H1 (cell line): ENCODE measurements around the gene MAN1A2. TPM values are rescaled to one million over a fixed set of nuclear protein-coding genes. Genes with fewer than 3 reads are reported as not detected.

ENCODE experiments used
- JUN ChIP-seq: IDR thresholded peaks from 2 replicates; pipeline ENCODE4 v1.6.1; 2011; ENCODE audit warnings: low read depth, mild to moderate bottlenecking, improper control_type of control experiment, low read length
- POLR2AphosphoS5 ChIP-seq: IDR thresholded peaks from 2 replicates; pipeline ENCODE4 v1.6.1; 2011; ENCODE audit warnings: low read depth, low read length
- polyA plus RNA-seq, 7 experiments: library from polyadenylated mRNA; depleted of rRNA in 3 of 7; stranded (reverse) in 5 of 7; unstranded in 2 of 7; fragments of >200 nt in 5 of 7; fragments of 200-250 nt in 2 of 7; gene quantifications; 1 replicate in 5 of 7; 2 replicates in 1 of 7; 4 replicates in 1 of 7; pipeline versions ENCODE4 v1.2.1 to v1.2.3, GENCODE V29; 2011 to 2013; ENCODE audit warnings: missing spikeins in 2 of 7, mixed read lengths in 2 of 7
- total RNA-seq: library from RNA; stranded (reverse); fragmentation: NEBNext Ultra II Directional; extraction: Animal tissue kit (Norgen Biotek cat#: 25700); gene quantifications from 2 replicates; pipeline ENCODE4 v1.2.1, GENCODE V29; 2021
- TF ChIP-seq, protein P1 (sequence below): IDR thresholded peaks from 2 replicates; pipeline ENCODE4 v1.6.1; 2012; ENCODE audit warnings: low read length, inconsistent platforms
- TF ChIP-seq, protein P2 (sequence below): IDR thresholded peaks from 2 replicates; pipeline ENCODE4 v1.6.1; 2011; ENCODE audit warnings: low read length, improper control_type of control experiment

MAN1A2 gene
- total and polyA plus RNA-seq, 2 of the 8 experiments (the other 6 are each of a cell fraction or from before 2014, with no cell fraction given), result 5.5 to 18.8 TPM

DNA sequence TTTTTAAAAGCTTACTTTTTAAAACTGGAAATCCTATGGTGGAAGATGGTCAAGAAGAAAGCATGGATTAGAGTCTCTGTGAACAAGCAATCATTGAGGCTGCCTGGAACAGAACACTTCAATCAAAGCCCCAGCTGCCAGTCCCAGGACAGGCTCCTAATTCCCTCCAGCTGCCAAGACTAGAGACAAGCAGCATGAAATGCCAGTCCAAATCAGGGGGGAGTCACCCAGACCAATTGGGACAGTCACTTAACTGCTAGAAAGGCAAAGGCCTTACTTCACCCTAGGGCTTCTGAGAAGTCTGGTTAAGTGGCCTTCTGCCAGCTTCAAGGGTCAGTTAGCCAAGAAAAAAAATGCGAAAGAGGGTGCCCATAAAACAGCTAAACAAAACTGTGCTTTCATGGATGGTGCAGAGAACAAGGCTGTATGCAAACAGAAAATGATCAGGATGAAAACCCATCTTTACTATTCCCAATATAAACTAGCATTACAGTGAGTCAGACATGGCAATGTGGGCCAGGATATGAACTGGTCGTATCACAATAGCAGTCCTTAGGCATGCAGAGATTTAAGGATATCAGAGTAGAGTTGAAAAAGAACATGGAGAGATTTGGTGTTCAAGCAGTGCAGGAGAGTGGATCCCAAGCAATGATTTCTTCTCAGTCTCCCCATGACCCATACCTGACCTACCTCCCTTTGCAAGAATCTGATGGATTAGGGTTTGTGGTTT lies 31.0 kb upstream of the MAN1A2 start (continued):
- TF ChIP-seq, protein P1, sequence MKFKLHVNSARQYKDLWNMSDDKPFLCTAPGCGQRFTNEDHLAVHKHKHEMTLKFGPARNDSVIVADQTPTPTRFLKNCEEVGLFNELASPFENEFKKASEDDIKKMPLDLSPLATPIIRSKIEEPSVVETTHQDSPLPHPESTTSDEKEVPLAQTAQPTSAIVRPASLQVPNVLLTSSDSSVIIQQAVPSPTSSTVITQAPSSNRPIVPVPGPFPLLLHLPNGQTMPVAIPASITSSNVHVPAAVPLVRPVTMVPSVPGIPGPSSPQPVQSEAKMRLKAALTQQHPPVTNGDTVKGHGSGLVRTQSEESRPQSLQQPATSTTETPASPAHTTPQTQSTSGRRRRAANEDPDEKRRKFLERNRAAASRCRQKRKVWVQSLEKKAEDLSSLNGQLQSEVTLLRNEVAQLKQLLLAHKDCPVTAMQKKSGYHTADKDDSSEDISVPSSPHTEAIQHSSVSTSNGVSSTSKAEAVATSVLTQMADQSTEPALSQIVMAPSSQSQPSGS, result no peak
- no peak for TF ChIP-seq JUN
- TF ChIP-seq, protein P2, sequence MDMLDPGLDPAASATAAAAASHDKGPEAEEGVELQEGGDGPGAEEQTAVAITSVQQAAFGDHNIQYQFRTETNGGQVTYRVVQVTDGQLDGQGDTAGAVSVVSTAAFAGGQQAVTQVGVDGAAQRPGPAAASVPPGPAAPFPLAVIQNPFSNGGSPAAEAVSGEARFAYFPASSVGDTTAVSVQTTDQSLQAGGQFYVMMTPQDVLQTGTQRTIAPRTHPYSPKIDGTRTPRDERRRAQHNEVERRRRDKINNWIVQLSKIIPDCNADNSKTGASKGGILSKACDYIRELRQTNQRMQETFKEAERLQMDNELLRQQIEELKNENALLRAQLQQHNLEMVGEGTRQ, result no peak
- no peak for TF ChIP-seq POLR2AphosphoS5
